Measurements from ENCODE around the gene AIG1.
"Not testable (repeated sequence)": the region's sequence is repeated elsewhere in the genome, so short reads cannot be mapped to it uniquely, and the experiment has no call there.

Gene AIG1

DNA sequence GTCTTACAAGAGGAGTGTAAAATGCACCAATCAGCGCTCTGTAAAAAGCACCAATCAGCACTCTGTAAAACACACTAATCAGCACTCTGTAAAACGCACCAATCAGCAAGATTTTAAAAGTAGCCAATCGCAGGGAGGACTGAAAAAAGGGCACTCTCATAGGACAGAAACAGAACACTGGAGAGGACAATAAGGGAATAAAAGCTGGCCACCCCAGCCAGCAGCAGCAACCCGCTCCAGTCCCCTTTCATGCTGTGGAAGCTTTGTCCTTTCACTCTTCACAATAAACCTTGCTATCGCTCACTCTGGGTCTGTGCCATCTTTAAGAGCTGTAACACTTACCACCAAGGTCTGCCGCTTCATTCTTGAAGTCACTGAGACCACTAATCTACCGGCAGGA is 1.7 kb upstream of the AIG1 start:
- peak; percentile 18 for DNase-seq

DNA sequence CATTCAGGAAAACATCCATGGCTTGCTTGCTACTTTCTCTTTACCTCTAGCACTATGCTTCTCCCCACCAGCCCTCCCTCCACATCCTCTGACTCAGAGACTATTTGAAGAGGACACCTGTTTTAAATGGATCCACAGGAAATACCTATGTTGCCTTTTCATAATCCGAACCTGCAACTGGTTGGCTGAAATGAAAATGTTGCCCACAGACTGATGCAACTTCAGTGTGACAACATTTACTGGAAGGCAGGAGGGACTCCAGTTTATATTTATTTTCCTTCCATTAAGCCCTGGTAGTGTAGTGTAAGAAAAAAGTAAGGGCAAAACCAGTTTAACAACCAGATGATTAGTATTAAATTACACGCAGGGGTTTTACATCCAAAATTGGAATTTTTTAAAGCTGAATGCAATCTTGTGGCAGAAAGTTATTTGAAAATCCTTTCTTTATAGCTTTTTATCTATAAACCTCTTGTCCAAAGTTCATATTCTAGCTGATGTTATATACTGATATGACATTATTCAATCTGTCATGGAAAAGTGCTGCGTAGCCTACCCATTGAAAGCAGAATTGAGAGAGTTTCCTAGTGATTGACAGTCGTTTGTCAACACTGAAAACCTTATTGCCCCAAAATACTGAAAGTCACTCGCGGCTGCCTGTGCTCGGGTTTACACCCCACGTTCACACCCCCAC is 881 bp upstream of the AIG1 start:
- peak; percentile 75 for DNase-seq

DNA sequence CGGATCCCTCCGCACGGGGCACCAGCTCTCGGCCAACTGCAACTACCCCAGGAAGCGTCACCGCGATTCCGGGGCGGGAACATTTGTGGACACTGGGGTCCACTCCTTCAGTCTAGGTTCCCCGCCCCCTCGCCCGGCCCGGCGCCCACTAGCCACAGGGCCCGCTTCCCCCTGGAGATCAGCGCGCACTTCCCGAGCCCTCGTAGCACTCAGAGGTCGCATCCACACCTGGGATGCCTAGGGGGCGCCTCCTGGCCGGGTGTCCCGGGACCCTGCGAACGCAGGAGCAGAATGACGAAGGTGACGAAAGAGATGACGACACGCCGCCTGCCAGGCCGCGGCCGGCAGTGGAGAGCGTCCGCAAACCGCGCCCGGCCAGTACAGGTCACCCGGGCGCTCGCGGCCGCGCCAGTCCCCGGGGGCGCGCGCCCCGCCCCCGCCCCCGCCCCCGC is 309 bp upstream of the AIG1 start:
- peak; percentile 76 for DNase-seq

DNA sequence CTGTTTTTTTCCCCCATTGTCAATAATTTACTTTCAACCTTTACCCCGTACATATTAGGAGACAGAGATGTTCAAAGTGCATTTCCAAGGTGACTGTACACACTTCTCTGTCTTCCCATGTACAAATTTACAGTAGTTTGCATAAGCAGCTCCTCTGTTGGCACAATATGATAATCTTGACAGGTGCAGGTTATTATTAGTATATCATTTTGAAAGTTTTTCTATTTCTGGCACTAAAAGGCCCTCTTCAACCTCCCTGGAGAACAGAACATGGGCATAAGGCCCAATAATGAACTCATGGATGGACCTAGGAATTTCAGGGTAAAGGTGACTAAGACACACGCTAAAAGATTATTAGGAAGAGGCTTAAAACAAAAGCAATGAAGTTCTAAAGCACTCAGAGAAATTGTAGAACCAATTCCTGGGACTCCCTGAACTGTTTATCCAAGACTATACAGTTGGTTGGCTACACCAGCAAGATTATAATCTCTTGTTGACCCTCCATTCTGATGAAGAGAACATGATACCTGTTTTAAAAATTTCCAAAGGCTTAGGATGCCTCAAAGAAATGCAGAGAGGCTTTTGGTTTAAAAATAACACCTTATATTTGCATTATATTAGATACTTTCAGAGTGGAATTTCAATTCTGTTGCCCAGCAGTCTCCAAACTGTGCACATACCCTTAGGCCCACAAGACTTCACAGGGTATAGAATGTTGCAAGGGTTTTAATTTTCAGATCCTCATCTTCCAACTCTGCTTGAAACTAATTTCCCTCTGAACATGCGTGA is 1.1 kb downstream of the AIG1 start:
- peak; percentile 19 for DNase-seq

DNA sequence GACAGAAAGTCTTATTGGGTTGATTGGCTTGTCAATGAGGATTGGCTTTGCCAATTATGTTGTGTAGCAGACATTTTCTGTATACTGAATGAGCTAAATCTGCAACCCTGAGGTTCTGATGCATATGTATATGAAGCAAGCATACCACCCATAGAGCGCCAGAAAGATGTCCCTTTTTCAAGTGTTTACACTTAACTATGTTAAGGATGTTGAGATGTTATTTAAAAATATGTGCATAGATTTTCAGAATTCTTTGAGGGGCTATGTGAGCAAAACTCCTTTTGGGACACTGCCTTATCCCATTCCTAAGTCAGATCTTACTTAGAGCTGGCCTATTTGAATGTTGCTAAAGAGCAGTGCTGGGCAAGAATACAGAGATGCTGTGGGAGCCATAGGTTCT is 1.9 kb downstream of the AIG1 start:
- no peak for DNase-seq

DNA sequence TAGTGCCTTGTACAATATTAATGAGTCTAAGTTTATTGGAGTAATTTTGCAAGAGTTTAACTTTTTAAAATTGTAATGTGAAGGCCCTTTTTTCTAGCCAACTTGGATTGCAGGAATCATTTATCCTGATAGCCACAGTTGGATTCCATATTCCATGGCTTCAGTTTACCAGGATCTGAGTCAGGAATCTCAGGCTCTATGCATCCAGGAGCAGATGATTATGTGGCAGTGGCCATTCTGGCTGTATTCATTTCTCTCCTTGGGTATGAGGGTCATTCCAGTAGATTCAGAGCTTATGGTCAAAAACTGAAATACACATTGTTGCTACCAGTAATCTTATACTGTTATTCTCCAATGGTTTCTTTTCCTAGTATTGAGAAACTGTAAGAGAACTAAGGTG is 2.9 kb downstream of the AIG1 start:
- DNase-seq: no peak

DNA sequence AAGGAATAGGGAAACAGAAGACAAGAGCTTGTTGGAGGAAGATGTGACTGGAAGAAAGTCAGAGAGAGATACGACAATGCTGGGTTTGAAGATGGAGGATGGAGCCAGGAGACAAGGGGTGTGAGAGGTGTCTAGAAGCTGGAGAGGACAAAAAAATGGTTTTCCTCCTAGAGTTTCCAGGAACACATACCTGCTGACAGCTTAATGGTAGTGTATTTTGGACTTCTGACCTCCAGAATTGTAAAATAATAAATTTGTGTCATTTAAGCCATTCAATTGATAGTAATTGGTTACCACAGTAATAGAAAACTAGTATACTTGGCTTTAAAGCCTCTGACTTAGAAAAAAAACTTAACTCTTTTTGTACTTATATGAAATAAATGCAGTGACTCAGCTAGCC is 3.6 kb downstream of the AIG1 start:
- DNase-seq: no peak

DNA sequence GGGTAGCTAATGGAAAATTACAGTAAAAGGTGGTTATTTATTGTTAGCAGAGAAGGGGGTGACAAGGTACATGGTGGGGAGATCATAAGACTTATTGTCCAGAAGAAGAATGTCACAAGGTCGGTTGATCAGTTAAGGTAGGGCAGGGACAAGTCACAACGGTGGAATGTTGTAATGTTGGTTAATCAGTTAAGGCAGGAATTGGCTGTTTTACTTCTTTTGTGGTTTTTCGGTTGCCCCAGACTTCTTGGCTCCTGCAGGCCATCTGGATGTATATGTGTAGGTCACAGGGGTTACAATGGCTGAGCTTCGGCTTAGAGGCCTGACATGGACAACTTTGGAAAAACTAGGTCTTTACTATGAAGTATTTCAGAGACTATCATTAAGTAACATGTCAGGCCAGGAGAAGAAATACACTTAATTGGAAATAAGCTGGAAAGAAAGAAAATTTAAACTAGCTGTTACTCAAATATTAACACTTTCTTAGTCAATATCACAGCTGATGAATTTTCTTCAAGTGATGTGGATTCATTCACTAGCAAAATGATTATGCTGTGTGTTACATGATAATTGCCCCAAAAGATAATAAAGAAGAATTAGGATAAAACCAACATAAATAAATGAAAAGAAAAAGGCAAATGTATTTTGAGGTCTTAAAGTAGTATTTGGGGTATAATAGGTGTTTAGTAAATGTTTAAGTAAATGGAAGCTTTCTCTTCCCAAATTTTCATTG is 4.4 kb downstream of the AIG1 start:
- DNase-seq: no peak

DNA sequence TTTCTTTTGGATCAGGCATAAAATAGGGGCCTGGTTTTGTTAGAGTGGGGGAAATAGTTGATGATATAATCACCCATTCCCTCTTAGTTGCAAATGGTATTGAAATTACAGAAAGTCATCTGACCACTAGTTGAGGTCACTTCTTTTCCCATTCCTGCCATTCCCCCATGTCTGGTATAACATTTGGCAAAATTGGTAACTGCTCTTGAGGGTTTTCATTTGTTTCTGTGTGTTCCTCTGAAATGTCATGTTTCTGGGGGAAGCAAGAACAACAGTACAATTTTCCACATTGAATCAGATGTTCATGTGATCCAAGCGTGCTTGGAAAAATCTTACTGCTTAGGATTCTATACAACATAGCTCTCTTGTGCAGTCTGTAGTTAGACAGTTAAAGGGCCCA is 7.3 kb downstream of the AIG1 start:
- DNase-seq: no peak

DNA sequence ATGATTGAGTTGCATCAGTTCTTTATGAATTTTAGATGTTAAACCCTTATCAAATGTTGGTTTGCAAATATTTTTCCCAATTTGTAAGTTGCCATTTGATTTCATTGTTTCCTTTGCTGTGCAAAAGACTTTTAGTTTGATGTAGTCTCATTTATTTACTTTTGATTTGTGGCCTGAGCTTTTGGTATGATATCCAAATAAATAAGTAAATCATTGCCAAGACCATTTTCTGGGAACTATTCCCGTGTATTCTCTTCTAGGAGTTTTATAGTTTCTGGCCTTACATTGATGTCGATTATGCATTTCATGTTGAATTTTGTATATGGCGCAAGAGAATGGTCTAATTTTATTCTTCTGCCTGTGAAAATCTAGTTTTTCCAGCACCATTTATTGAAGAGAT is 13.4 kb downstream of the AIG1 start:
- no peak for DNase-seq

DNA sequence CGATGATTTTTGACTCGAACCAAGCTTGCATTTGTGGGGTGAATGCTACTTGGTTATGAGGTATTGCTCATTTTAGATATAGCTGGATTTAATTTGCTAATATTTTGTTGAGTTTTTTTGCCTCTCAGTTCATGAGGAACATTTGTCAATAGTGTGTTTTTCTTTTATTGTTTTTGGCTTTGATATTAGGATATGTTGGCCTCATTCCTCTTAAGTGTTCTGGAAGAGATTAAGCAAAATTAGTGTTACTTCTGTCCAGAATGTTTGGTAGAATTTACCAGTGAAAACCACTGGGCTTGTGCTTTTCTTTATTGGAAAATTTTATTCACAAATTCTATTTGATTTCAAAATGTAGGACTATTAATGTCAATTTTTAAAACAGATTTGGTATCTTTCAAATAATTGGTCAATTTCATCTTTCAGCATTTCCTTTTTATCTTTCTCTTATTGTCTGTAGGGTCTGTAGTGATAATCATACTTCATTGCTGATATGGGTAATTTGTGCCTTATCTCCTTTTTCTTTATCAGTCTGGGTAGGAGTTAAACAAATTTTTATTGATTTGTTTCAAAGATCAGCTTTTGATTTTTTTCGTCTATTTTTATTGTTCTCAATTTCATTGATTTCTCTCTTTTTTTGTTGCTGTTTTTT is 14.1 kb downstream of the AIG1 start:
- no peak for DNase-seq

DNA sequence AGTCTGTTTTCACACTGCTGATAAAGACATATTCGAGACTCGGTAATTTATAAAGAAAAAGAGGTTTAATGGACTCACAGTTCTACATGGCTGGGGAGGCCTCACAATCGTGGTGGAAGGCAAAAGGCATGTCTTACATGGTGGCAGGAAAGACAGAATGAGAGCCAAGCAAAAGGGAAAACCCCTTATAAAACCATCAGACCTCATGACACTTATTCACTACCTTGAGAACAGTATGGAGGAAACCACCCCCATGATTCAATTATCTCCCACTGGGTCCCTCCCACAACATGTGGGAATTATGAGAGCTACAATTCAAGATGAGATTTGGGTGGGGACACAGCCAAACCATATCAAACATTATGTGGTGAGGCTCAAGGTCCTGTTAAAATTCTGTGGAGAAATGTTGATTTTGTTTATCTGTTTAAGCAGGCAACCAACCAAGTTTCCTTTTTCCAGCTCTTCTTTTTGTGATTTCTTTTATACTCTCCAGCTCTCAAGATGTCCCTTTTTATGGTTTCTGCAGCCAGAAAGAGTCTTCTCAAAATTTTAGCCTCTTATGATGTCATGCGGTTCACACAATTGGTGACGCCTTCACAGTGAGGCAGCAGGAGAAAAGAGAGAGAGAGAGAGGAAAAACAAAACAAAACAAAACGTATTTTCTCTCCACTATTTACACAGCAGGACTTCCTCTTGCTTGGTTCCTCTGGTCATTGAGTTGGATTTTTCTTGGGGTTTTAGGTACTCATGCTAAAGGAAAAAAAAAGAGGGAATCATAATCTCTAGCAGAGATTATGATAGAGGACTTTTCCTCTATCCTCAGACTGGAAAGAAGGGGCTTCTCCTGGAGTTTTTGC is 18.0 kb downstream of the AIG1 start:
- no peak for DNase-seq

DNA sequence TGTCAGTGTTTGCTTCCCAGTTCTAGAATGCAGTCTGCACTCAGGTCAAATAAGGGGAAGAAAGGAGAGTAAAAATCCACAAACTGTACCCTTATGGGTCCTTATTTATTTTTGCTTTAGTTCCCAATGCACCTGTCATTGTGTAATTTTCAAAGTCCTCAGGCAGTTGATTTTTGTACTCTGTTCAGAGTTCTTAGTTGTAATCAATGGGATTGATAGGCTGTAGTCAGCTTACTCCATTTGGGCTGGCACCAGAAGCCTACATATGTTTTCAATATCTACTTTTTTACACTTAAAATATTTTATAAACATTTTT is 18.6 kb downstream of the AIG1 start:
- no peak for DNase-seq

DNA sequence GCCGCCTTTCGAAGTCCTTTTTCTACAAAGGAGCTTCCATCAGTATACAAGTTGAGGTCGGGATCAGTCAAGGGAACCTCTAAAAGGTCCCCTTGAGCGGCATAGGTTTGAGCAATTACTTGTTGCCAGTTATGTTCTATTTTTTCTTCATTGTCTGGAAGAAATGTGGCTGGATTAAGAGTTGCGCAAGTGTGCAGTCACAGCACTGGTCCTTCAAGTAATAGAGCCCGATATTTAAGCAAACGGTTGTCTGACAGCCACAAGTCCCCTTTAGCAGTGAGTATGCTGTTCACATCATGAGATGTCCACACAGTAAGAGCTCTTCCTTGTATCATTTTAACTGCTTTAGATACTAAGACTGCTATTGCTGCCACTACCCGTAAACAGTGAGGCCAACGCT is 21.6 kb downstream of the AIG1 start:
- DNase-seq: not testable (repeated sequence)

DNA sequence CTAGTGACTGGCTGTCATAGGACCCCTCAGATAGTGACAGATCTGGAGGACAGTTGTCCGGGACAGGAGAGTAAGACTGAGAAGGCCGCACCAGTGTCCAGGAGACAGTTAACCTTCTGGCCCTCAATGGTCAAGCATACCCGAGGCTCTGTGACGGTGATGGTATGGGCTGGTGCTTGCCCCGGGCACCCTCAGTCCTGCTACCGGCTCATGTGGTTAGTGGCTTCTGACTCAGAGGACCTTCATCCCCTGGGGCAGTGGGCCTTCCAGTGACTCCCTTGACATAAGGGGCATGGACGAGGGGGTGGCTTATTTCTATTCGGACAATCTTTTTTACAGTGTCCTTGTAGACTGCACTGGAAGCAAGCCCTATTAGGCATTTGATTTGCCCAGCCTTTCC is 23.3 kb downstream of the AIG1 start:
- not testable (repeated sequence) for DNase-seq

DNA sequence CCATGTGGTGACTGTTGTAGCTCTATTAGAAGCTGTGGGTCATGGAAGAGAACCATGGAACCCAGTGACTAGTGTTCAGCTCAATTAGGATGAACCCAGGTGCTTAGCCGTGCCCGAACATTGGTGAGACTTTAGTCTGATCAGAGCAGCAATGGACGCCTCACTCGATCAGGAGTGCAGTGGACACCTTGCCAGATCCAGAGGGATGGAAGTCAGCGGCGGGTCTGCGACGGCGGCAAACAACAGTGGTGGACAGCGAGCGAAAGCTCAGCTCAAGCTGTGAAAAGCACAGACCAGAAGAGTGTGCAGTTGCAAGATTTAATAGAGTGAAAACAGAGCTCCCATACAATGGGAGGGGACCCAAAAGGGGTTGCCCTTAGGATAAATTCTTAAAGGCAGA is 26.6 kb downstream of the AIG1 start:
- not testable (repeated sequence) for DNase-seq

DNA sequence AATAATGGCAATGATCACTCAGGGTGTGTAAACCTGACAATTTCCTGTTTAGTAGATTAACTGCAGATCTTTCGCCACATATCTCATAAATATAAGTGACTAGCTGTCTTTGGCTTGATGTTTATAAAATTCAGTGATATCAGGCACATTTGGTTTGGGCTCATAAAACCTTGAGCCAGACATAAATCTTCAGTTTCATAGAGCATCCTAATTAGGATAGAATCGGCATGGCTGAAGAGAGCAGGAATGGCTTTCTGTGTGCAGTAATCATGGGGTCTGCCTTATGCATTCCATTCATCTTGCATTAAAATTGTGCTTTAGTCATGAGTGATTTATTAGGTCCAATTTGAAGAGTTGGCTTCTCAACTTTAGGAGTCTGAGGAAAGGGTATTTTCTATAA is 27.2 kb downstream of the AIG1 start:
- no peak for DNase-seq

DNA sequence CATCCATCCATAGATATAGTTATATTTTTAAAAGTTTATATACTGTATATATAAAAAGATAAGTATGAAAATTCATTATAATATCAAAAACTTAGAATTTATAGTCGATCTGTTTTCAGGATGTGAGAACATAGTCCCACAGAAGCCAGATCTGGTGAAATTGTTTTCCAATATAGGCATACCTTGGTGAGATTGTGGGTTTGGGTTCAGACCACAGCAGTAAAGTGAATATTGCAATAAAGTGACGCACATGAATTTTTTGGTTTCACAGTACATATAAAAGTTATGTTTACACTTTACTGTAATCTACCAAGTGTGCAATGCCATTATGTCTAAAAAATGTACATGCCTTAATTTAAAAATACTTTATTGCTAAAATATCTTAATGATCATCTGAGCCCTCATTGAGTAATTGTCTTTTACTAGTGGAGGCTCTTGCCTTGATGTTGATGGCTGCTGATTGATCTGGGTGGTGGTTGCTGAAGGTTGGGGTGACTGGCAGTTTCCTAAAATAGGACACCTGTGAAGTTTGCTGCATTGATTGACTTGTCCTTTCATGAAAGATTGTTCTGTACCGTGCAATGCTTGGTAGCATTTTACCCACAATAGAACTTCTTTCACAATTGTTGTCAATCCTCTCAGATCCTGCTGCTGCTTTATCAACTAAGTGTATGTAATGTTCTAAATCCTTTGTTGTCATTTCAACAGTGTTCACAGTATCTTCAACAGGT is 29.8 kb downstream of the AIG1 start:
- no peak for DNase-seq

DNA sequence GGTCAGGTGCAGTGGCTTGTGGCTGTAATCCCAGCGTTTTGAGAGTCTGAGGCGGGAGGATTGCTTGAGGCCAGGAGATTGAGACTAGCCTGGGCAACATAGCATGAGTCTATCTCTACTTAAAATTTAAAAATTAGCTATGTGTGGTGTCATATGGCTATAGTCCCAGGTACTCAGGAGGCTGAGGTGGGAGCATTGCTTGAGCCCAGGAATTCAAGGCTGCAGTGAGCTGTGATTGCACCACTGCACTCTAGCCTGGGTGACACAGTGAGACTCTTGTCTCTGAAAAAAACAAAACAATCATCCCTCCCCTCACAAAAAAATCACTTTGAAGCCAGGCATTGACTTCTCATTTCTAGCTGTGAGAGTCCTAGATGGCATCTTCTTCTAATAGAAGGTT is 32.1 kb downstream of the AIG1 start:
- DNase-seq: no peak

DNA sequence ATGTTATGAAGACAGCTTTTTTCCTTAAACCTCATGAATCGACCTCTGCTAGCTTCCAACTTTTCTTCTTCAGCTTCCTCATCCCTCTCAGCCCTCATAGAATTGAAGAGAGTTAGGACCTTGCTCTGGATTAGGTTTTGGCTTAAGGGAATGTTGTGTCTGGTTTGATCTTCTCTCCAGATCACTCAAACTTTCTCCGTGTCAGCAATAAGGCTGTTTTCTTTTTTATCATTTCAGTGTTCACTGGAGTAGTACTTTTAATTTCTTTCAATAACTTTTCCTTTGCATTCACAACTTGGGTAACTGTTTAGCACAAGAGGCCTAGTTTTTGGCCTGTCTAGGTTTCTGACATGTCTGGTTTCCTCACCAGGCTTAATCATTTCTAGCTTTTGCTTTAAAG is 32.6 kb downstream of the AIG1 start:
- DNase-seq: no peak

DNA sequence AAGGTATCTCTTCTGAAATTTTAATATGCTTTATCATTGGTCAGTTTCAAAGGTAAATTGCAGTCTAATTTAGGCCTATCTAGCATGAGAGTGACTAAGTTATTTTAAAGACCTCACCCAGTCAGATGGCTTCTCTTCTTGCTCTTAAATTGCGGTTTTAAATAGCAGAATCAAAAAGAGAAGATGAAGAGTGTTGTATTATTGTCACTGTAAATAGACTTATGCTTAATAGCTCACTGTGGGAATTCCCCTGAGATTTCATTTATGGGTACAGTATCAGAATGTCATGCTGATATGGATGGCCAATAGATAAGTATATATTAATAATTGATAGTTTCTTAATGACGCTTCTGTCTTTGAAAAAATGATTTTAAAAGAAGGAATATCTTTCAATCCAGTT is 35.7 kb downstream of the AIG1 start:
- no peak for DNase-seq
